Colonic mucosa (tissue), 4 donors: Measurements from ENCODE around the gene GTF2H2. TPM values are rescaled to one million over a fixed set of nuclear protein-coding genes. Genes with fewer than 3 reads are reported as not detected.
"Not testable (repeated sequence)": the region's sequence is repeated elsewhere in the genome, so short reads cannot be mapped to it uniquely, and the experiment has no call there.

Experiments
- DNase-seq: peaks from one replicate; pipeline ENCODE4 v3.0.0-alpha.2; 2020
- H3K27ac ChIP-seq: fragments of 200-600 bp; one replicate; pipeline ENCODE4 v1.8.0; 2021
- H3K27me3 ChIP-seq: fragments of 200-600 bp; one replicate; pipeline ENCODE4 v1.8.0; 2021
- H3K36me3 ChIP-seq: fragments of 200-600 bp; one replicate; pipeline ENCODE4 v1.8.0; 2021
- H3K4me1 ChIP-seq: fragments of 200-600 bp; one replicate; pipeline ENCODE4 v1.8.0; 2021; ENCODE audit warnings: mild to moderate bottlenecking
- H3K4me3 ChIP-seq: fragments of 200-600 bp; one replicate; pipeline ENCODE4 v1.8.0; 2021
- H3K9ac ChIP-seq, 2 donors: one replicate each; pipeline ENCODE4 v1.7.0; 2013; ENCODE audit warnings: control low read depth in 2 of 2, low read depth in 2 of 2, low read length in 2 of 2
- H3K9me3 ChIP-seq: fragments of 200-600 bp; one replicate; pipeline ENCODE4 v1.8.0; 2021
- intact Hi-C: fragments of 100-400 bp; cut with DNase I; formaldehyde crosslinking; loops from one replicate; pipeline ENCODE4 v1.14.1; 2022
- total RNA-seq, 2 donors: library from RNA; stranded (reverse); fragmentation: NEBNext Ultra II Directional in 1 of 2; extraction: Animal tissue kit (Norgen Biotek cat#: 25700) in 1 of 2; gene quantifications; one replicate each; pipeline ENCODE4 v1.2.1, GENCODE V29; 2021
- donor health status: healthy.
- donor health status: DM: no; HTN: no; CAD: no.
- donor health status: DM: no; HTN: no; CAD: no.

GTF2H2 gene
- total RNA-seq, result 10 to 100 TPM; 13.0 to 30.2 TPM

DNA sequence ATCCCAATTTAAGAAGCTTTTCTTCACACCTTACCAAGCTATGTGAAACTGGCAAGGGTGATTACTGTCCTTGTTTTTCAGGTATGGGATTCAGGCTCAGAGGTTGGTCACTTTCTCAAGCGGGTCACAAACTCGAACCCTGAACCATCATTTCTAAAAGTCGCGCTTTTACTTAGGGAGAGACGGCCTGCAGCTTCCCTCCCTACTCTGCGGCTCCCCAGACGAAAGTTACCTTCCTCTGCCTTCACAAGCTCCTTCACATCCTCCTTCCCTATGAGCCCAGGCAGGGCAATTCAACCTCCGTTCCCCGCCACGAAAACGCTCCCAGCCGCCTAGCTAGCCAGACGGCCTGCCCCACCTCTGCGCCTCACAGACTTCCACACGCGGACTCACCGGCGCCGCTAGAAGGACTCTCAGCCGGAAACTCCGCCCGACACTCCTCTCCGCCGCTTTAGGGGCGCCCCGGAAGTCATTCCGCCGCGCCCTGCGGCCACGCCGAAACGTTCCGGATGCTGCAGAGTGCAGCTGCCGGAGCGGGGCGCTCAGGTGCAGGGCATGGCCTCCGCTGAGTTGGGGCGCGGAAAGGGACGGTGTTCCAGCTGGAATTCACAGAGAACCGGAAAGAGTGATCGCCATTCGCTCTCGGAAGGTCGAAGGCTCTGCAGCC lies at the start of gene GTF2H2:
TSS of gene GTF2H2 (minus strand) at position 415 of the 667 bp plus-strand sequence. CDS start 4,913 bp downstream, outside the sequence.
- H3K4me1 ChIP-seq, intact Hi-C loops, H3K9me3 ChIP-seq, H3K27ac ChIP-seq, DNase-seq, H3K4me3 ChIP-seq, H3K36me3 ChIP-seq, H3K27me3 ChIP-seq, H3K9ac ChIP-seq: not testable (repeated sequence)

DNA sequence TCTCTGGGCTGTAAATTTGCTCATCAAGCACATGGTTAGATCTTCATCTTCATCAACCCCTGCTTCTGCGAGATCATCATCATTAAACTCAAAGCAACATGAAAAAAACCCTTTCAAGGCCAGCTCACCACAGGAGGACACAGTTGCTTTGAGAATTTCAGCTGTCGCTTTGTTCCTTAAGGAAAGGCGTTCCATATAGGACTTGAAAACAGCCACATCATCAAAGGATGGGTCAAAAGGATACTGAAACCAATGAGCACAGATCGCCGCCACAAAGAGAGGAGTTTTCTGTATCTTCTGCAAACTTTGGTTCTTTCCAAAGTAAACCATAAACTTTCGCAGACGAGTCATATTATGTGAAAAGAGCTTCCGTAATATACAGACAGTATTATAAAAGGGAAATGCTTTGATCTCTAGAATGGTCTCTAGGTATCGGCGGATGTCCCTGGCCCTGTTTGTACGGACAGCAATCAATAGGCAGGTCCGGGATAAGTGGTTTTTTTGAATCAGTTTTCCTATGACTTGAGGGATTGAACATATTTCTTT lies 42.3 kb upstream of the GTF2H2 start:
- H3K27ac ChIP-seq, H3K4me1 ChIP-seq, H3K27me3 ChIP-seq, H3K4me3 ChIP-seq, DNase-seq, H3K36me3 ChIP-seq, H3K9ac ChIP-seq, intact Hi-C loops, H3K9me3 ChIP-seq: not testable (repeated sequence)

DNA sequence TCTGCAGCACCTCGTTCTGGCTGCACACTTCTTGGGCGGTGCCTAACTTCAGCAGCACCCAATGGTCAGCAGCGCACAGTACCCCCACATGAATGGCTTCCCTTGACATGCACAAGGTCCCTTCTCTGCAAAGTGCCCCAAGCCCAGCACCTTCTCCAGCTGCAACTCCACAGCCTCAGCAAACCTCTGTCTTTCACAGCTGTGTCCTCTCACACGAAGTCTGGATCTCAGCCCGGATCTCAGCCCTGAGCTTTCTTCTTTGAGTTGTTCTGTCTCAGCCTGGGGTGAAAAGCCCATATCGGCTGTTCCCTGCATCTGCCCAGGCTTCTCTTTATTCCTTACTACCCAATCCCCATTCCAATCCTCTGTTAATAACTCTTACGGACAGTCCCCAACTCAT lies 32.5 kb upstream of the GTF2H2 start:
- H3K9ac ChIP-seq, DNase-seq, H3K27ac ChIP-seq, H3K9me3 ChIP-seq, H3K27me3 ChIP-seq, intact Hi-C loops, H3K36me3 ChIP-seq, H3K4me1 ChIP-seq, H3K4me3 ChIP-seq: not testable (repeated sequence)

DNA sequence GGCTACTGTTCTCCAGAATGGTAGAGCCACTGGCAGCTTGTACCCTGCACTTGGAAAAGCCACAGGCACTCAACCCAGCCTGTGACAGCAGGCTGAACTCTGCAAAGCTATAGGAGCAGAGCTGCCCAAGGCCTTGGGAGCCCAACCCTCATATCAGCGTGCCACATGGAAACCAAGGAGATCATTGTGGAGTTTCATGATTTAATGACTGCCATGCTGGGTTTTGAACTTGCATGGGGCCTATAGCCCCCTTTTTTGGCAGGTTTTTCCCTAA lies 30.4 kb upstream of the GTF2H2 start:
- H3K36me3 ChIP-seq, H3K27ac ChIP-seq, DNase-seq, H3K4me3 ChIP-seq, H3K9ac ChIP-seq, intact Hi-C loops, H3K27me3 ChIP-seq, H3K4me1 ChIP-seq, H3K9me3 ChIP-seq: not testable (repeated sequence)

DNA sequence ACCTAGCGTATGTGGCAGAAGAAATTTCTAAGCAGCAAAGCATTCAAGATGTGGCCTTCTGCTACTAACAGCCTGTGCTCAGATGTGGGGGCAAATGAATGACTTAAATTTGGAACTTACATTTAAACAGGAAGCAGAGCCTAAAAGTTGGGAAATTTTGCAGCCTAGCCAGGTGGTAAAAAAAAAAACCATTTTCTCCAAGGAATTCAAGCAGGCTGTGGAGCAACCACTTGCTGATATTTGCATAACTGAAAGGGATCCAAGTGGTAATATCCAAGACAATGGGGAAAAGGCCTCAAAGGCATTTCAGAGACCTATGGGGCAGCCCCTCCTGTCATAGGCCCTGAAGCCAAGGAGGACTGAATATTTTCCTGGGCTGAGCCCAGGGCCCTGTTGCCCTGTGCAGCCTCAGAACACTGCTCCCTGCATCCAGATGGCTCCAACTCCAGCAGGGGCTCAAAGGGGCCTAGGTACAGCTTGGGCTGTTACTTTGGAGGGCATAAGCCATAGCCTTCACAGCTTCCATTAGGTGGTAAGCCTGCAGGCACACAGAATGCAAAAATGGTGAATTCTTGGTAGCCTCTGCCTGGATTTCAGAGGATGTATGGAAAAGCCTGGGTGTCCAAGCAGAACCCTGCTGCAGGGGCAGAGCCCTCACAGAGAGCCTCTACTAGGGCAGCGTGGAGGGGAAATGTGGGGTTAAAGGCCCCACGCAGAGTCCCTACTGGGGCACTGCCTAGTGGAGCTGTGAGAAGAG lies 29.9 kb upstream of the GTF2H2 start:
- H3K4me3 ChIP-seq, H3K4me1 ChIP-seq, DNase-seq, H3K9me3 ChIP-seq, H3K9ac ChIP-seq, H3K27ac ChIP-seq, H3K36me3 ChIP-seq, H3K27me3 ChIP-seq, intact Hi-C loops: not testable (repeated sequence)

DNA sequence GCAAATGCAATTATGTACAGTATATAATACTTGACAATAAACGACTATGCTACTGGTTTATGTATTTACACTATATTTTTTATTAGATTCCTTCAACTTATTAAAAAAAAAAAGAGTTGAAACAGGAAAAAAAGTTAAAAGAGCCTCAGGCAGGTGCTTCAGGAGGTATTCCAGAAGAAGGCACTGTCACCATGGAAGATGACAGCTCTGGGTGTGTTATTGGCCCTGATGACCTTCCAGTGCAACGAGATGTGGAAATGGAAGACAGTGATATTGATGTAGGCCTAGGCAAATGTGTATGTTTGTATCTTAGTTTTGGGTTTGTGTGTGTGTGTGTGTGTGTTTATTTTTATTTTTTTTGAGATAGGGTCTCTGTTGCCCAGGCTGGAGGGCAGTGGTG lies 22.3 kb upstream of the GTF2H2 start:
- H3K27ac ChIP-seq, H3K4me3 ChIP-seq, intact Hi-C loops, H3K27me3 ChIP-seq, H3K4me1 ChIP-seq, H3K36me3 ChIP-seq, H3K9me3 ChIP-seq, H3K9ac ChIP-seq, DNase-seq: not testable (repeated sequence)

DNA sequence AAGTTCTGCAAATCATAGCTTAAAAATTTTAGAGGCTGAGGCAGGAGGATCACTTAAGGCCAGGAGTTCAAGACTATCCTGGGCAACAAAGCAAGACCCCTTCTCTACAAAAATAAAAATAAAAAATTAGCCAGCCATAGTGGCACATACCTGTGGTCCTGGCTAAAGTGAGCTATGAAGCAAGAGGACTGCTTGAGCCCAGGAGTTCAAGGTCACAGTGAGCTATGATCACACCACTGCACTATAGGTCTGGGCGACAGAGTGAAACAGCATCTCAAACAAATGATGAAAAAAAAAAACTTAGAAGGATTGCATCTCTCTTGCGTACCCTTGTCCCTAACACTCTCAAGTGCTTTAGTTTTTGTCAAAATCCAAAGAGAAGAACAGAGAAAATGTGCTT lies 21.3 kb upstream of the GTF2H2 start:
- H3K27ac ChIP-seq, H3K27me3 ChIP-seq, DNase-seq, H3K9me3 ChIP-seq, H3K4me3 ChIP-seq, H3K36me3 ChIP-seq, H3K4me1 ChIP-seq, H3K9ac ChIP-seq, intact Hi-C loops: not testable (repeated sequence)

DNA sequence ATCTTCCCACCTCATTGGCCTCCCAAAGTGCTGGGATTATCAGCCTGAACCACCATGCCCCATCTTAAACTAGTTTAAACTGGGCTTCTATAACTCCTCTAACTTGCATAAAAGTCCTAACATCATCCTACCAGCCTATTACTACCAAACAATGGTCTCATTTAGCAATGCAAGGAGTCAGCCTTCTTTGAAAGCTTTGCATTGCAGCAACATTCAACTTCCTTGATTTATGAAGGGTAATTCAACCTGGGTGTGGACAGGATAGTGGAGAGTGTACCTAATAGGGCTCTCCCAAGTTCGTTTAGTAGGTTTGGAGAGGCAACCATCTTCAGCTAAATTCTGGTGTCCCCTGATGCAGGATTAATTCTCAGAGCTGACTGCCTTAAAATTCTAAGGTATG lies 18.7 kb upstream of the GTF2H2 start:
- H3K4me1 ChIP-seq, H3K27me3 ChIP-seq, H3K9me3 ChIP-seq, H3K9ac ChIP-seq, H3K27ac ChIP-seq, DNase-seq, H3K36me3 ChIP-seq, H3K4me3 ChIP-seq, intact Hi-C loops: not testable (repeated sequence)

DNA sequence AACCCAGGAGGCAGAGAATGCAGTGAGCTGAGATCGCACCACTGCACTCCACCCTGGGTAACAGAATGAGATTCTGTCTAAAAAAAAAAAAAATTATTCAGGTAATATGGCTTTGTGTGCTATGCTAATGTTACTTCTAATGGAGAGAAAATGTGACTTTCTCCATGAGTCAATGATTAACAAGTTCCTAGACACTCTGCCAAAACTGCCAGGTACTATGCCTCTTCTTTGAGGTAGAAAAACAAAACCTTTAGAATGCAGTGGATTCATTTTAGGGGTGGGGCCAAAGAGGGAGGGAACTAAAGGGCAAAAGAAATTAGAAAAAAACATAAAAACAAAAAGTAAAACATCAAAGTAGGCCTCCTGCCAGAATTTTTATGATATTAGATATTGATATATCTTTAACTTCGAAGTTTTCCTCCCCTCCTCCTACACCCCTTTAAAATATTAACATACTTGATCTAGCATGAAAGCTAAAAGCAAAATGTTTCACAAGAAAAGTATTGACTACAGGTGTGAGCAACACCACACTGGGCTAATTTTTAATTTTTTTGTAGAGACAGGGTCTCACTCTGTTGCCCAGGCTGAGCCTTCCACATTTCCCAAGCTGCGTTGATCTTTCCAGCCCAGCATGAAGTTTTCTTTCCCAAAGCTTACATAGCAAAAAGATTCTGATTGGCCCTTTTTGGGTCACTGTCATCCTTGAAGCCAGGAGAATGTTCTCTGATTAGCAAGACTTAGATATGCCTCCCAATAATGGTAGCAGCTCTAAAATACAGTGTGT lies 17.0 kb upstream of the GTF2H2 start:
- H3K9ac ChIP-seq, H3K27me3 ChIP-seq, intact Hi-C loops, H3K4me1 ChIP-seq, H3K9me3 ChIP-seq, H3K36me3 ChIP-seq, DNase-seq, H3K4me3 ChIP-seq, H3K27ac ChIP-seq: not testable (repeated sequence)

DNA sequence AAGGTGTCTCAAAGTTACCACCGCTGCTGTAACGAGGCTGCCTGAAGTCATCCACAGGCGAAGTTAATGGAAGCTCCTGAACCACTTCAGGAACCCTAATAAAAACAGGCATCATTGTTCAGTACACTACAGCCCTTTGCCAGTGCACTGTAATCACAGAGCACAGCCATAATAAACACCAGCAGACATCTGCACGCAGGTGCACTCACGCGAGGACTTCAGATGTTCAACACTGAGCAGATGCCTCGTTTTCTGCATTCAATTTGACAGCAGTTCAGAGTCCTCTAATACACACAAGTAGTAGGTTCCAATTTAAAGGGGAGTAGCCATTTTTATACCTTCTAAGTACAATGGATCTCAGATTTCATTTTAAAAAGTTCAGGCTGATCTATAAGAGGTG lies 15.4 kb upstream of the GTF2H2 start:
- H3K27ac ChIP-seq, H3K36me3 ChIP-seq, H3K4me3 ChIP-seq, H3K4me1 ChIP-seq, H3K27me3 ChIP-seq, DNase-seq, H3K9ac ChIP-seq, H3K9me3 ChIP-seq, intact Hi-C loops: not testable (repeated sequence)

DNA sequence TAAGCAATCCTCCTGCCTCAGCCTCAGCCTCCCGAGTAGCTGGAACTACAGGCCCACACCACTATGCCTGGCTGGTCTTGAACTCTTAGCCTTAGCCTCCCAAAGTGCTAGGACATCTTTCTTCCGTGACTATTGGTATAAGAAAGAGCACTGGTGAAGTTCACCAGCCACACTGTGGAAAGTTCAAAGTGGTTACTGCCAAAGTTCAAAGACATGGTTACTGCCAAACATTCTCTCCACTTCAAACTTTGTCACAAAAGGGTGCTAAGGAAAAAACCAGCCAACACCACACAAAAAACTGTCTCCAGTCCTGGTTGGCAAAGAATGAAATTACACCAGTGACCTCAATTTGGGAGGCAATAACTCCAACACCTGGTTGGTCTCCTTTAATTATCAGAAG lies 14.9 kb upstream of the GTF2H2 start:
- H3K27me3 ChIP-seq, H3K27ac ChIP-seq, H3K4me3 ChIP-seq, DNase-seq, H3K9me3 ChIP-seq, H3K9ac ChIP-seq, H3K4me1 ChIP-seq, H3K36me3 ChIP-seq, intact Hi-C loops: not testable (repeated sequence)

DNA sequence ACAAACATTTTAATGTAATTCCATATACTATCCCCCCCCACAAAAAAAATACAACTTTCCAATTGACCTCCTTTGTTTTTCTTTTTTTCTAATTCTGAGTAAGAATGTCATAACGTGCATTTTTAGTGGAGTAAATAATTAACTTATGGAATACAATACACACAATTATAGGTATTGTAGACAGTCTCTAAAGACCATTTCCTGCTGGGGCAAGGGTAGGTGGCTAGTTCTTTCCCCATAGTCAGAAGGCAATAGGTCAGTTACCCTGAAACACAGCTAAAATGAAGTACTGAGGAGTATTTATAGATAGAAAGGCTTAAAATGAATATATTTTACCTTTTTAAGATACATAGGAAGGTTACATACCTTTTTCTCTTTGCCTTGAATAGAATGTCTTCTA lies 6.2 kb downstream of the GTF2H2 start:
- H3K27me3 ChIP-seq, H3K4me1 ChIP-seq, H3K9me3 ChIP-seq: not testable (repeated sequence)

DNA sequence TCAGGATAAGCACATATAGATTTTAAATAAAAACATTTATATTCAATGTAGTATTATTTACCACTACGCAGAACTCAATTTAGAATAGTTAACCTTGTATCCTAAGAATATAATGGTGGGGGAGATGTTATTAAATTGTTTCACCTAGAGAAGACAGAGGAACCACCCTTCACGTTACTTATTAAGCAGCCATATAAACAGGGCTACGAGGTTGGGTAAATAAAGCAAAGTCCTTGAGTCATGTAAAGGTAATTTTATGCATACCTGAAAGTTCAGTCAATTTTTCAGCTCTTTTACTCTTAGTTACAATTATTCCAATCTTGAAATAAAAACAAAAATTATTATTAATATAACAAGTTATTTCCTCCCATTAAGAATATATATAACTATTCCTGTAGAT lies 8.1 kb downstream of the GTF2H2 start:
- DNase-seq, H3K36me3 ChIP-seq, intact Hi-C loops, H3K27ac ChIP-seq, H3K9ac ChIP-seq, H3K27me3 ChIP-seq, H3K4me1 ChIP-seq, H3K4me3 ChIP-seq, H3K9me3 ChIP-seq: not testable (repeated sequence)

More for the DNA sequence above, 6.2 kb downstream of the GTF2H2 start:
- intact Hi-C loops, DNase-seq, H3K4me3 ChIP-seq, H3K9ac ChIP-seq, H3K27ac ChIP-seq, H3K36me3 ChIP-seq: not testable (repeated sequence)
